Karpas-422 (cell line): Measurements from ENCODE around the gene TASL. TPM values are rescaled to one million over a fixed set of nuclear protein-coding genes. Genes with fewer than 3 reads are reported as not detected.

ENCODE experiments used
- DNase-seq: peaks from one replicate; pipeline ENCODE4 v3.0.0-alpha.2; 2015
- H2AFZ ChIP-seq: fragments of 200-600 bp; sonication (generic); 2 replicates; pipeline ENCODE4 v1.6.1; 2014; ENCODE audit warnings: antibody characterized with exemption, low read length, mixed read lengths
- H3K27ac ChIP-seq: fragments of 200-600 bp; sonication (generic); 2 replicates; pipeline ENCODE4 v1.5.1; 2014; ENCODE audit warnings: mild to moderate bottlenecking, low read length, moderate library complexity
- H3K27me3 ChIP-seq: fragments of 200-600 bp; sonication (generic); 2 replicates; pipeline ENCODE4 v1.6.1; 2014; ENCODE audit warnings: low read length, mixed read lengths
- H3K36me3 ChIP-seq: fragments of 200-600 bp; sonication (generic); 2 replicates; pipeline ENCODE4 v1.6.1; 2014; ENCODE audit warnings: low read length, mixed read lengths; ENCODE audit not compliant: insufficient read depth
- H3K4me1 ChIP-seq: fragments of 200-600 bp; sonication (generic); 2 replicates; pipeline ENCODE4 v1.6.1; 2014; ENCODE audit warnings: mild to moderate bottlenecking, low read length, mixed read lengths
- H3K4me2 ChIP-seq: fragments of 200-600 bp; sonication (generic); 2 replicates; pipeline ENCODE4 v1.6.1; 2014; ENCODE audit warnings: low read length, low read depth, mild to moderate bottlenecking; ENCODE audit not compliant: poor library complexity, severe bottlenecking
- H3K4me3 ChIP-seq: fragments of 200-600 bp; sonication (generic); 2 replicates; pipeline ENCODE4 v1.5.1; 2014; ENCODE audit warnings: mild to moderate bottlenecking, antibody characterized with exemption, low read length, mixed read lengths
- H3K79me2 ChIP-seq: fragments of 200-600 bp; sonication (generic); 2 replicates; pipeline ENCODE4 v1.6.1; 2014; ENCODE audit warnings: mild to moderate bottlenecking, low read length, mixed read lengths
- H3K9ac ChIP-seq: fragments of 200-600 bp; sonication (generic); 2 replicates; pipeline ENCODE4 v1.6.0; 2014; ENCODE audit warnings: low read length
- H3K9me2 ChIP-seq: fragments of 200-600 bp; sonication (generic), shearing (Covaris generic); replicated peaks from 2 replicates; pipeline ENCODE4 v1.6.0; 2014; ENCODE audit warnings: mild to moderate bottlenecking, low read length, moderate library complexity; ENCODE audit not compliant: insufficient read depth
- H3K9me3 ChIP-seq: fragments of 300-700, 200-600 bp; sonication (generic); 2 replicates; pipeline ENCODE4 v1.6.1; 2014; ENCODE audit warnings: low read length, mixed read lengths
- H4K20me1 ChIP-seq: fragments of 200-600 bp; sonication (generic); 2 replicates; pipeline ENCODE4 v1.6.1; 2014; ENCODE audit warnings: mild to moderate bottlenecking, antibody characterized with exemption, low read length, low read depth; ENCODE audit not compliant: insufficient read depth
- small RNA-seq: library from RNA; depleted of rRNA; stranded (forward); fragments of <200 nt; gene quantifications from one replicate; pipeline ENCODE3, GENCODE V24; 2014
- total RNA-seq: library from RNA; depleted of rRNA; stranded (reverse); fragments of >200 nt; shearing (Covaris generic); gene quantifications from 2 replicates; pipeline ENCODE4 v1.2.3, GENCODE V29; 2014; ENCODE audit warnings: low replicate concordance; rRNA removed

TASL gene
- total RNA-seq, 1 experiment from 2014 or later: 0.30 TPM

GRCh38 chrX:30521440-30522182, 56.0 kb downstream of the TASL start:
- Histone ChIP-seq H3K27ac (no peak overlapping the region), H3K4me1 (no peaks in the 10 kb centered on the region), H4K20me1 (no peaks in the 10 kb centered on the region)

GRCh38 chrX:30513284-30513683, 64.3 kb downstream of the TASL start:
- DNase-seq: peak; percentile 65

More at GRCh38 chrX:30521440-30522182, 56.0 kb downstream of the TASL start:
- no peaks in the 10 kb centered on the region for H3K36me3 ChIP-seq
- no peak overlapping the region for H3K4me2 ChIP-seq
- H3K79me2 ChIP-seq: no peaks in the 10 kb centered on the region
- no peaks in the 10 kb centered on the region for H3K9me2 ChIP-seq
- no peak for DNase-seq
- no peaks in the 10 kb centered on the region for H3K9me3 ChIP-seq
- no peaks in the 10 kb centered on the region for H3K27me3 ChIP-seq
- H3K9ac ChIP-seq: no peak overlapping the region
- no peak overlapping the region for H2AFZ ChIP-seq
- H3K4me3 ChIP-seq: no peak overlapping the region

More at GRCh38 chrX:30513284-30513683, 64.3 kb downstream of the TASL start:
- no peaks in the 10 kb centered on the region for H3K27me3 ChIP-seq
- H3K4me1 ChIP-seq: no peaks in the 10 kb centered on the region
- no peaks in the 10 kb centered on the region for H4K20me1 ChIP-seq
- H3K4me3 ChIP-seq: no peak overlapping the region
- no peaks in the 10 kb centered on the region for H3K36me3 ChIP-seq
- no peaks in the 10 kb centered on the region for H3K79me2 ChIP-seq
- no peaks in the 10 kb centered on the region for H3K9me3 ChIP-seq
- H3K9ac ChIP-seq: no peak overlapping the region
- no peak overlapping the region for H3K4me2 ChIP-seq
- H2AFZ ChIP-seq: no peak overlapping the region
- H3K9me2 ChIP-seq: no peaks in the 10 kb centered on the region
- no peak overlapping the region for H3K27ac ChIP-seq

Small RNA genes lying within 50 kb of the gene (small RNA-seq; reads per million reads assigned to genes)
- 0.12 reads per million for gene CKS1BP6

Other genes with a start within 250 kb of the TASL start
- gene GK, start 75.7 kb upstream of the TASL start, total RNA-seq: 16.8 and 26.1 TPM in 2 replicates